Kidney (tissue), 14 donors: Measurements from ENCODE around the gene TJP1. TPM values are rescaled to one million over a fixed set of nuclear protein-coding genes. Genes with fewer than 3 reads are reported as not detected.

ENCODE experiments used
- DNase-seq, 5 donors: peaks; one replicate each; pipeline ENCODE4 v3.0.0-alpha.2; 2013 to 2020
- FAIRE-seq: peaks from 2 replicates; lab custom pipeline; 2012; peaks lifted over from hg19 to GRCh38; lab: Jason Lieb, UNC
- H3K27ac ChIP-seq, 2 donors: one replicate each; pipeline ENCODE4 v1.7.0; 2013; ENCODE audit warnings: low read depth in 2 of 2, low read length in 2 of 2, inconsistent platforms in 1 of 2
- H3K27me3 ChIP-seq: one replicate; pipeline ENCODE4 v1.7.1; 2013; ENCODE audit warnings: low read length, inconsistent platforms; ENCODE audit not compliant: control insufficient read depth, insufficient read depth
- H3K36me3 ChIP-seq, 3 donors: one replicate each; pipeline versions ENCODE4 v1.7.0 to v1.7.1; 2013; ENCODE audit warnings: low read length in 3 of 3, control low read depth in 1 of 3, inconsistent platforms in 1 of 3; ENCODE audit not compliant: insufficient read depth in 3 of 3, control insufficient read depth in 2 of 3
- H3K4me1 ChIP-seq, 3 donors: one replicate each; pipeline versions ENCODE4 v1.7.0 to v1.7.1; 2013; ENCODE audit warnings: low read length in 3 of 3, inconsistent platforms in 1 of 3, low read depth in 1 of 3; ENCODE audit not compliant: control insufficient read depth in 2 of 3, insufficient read depth in 2 of 3
- H3K4me3 ChIP-seq, 3 donors: one replicate each; pipeline versions ENCODE4 v1.7.0 to v1.8.1; 2013; ENCODE audit warnings: low read length in 3 of 3, control low read depth in 1 of 3, inconsistent platforms in 1 of 3
- H3K9ac ChIP-seq, 3 donors: one replicate each; pipeline versions ENCODE4 v1.7.0 to v1.7.1; 2013; ENCODE audit warnings: low read length in 3 of 3, control low read depth in 1 of 3, inconsistent platforms in 1 of 3
- H3K9me3 ChIP-seq, 3 donors: one replicate each; pipeline versions ENCODE4 v1.7.0 to v1.7.1; 2013; ENCODE audit warnings: low read length in 3 of 3, control low read depth in 1 of 3, inconsistent platforms in 1 of 3; ENCODE audit not compliant: control insufficient read depth in 2 of 3, insufficient read depth in 1 of 3
- intact Hi-C: fragments of 100-400 bp; cut with DNase I; formaldehyde crosslinking; loops from one replicate; pipeline ENCODE4 v1.11.1; 2022
- polyA plus RNA-seq: library from polyadenylated mRNA; stranded (reverse); fragments of 350-450 nt; fragmentation: Illumina TruSeq; extraction: RNeasy Lipid Tissue Mini Kit (QIAGEN cat#74804); gene quantifications from one replicate; pipeline ENCODE4 v1.2.3, GENCODE V29; 2014; ENCODE audit warnings: low read depth, low replicate concordance; ENCODE audit not compliant: insufficient read depth
- total RNA-seq: library from RNA; stranded (reverse); fragmentation: NEBNext Ultra II Directional; extraction: Animal tissue kit (Norgen Biotek cat#: 25700); gene quantifications from one replicate; pipeline ENCODE4 v1.2.1, GENCODE V29; 2021
- TF ChIP-seq, protein P1 (sequence below): IDR thresholded peaks from 3 replicates; pipeline ENCODE4 v1.5.1; 2012; ENCODE audit warnings: mild to moderate bottlenecking, moderate library complexity, borderline replicate concordance; ENCODE audit not compliant: insufficient read depth; ENCODE audit errors: extremely low read depth
- donor health status: control.
- donor health status: control.
- donor health status: control.
- donor health status: control.
- donor health status: control.
- donor health status: DM: yes; HTN: yes; CAD: no.
- donor health status: Normal renal cell carcinoma (clear cell type).

TJP1 gene
- total and polyA plus RNA-seq, 2 donors from 2014 or later, result 17.7 to 121 TPM

DNA sequence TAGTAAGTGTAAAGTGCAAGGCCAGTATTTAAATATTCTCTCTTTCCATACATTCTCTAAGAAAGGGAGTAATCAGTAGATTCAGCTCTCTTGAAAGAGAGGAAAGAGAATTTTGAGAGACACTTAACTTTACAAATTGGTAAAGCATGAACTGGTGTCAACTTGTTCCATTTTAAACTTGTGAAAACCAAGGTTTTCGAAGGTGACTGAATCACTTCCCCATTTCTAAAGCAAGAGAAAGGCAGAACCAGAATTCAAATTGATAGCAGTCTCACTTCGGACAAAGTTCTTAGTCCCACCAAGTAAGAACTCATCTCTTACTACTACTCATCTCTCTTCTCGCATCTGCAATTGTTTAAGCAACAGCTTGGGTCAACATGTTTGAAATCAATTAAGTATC lies 22.4 kb downstream of the TJP1 start:
- Histone ChIP-seq H3K27ac (no peak overlapping the region), H3K27me3 (no peaks in the 10 kb centered on the region), H3K9ac (no peak overlapping the region), H3K36me3 (peaks cover 0 to 3% (median 0%) of the 10 kb centered on the region in 3 donors), H3K4me3 (no peak overlapping the region), H3K4me1 (peaks cover 0 to 5% (median 3%) of the 10 kb centered on the region in 3 donors), H3K9me3 (no peaks in the 10 kb centered on the region)
- FAIRE-seq (no peak), DNase-seq (no peak)
- TF ChIP-seq, protein P1, sequence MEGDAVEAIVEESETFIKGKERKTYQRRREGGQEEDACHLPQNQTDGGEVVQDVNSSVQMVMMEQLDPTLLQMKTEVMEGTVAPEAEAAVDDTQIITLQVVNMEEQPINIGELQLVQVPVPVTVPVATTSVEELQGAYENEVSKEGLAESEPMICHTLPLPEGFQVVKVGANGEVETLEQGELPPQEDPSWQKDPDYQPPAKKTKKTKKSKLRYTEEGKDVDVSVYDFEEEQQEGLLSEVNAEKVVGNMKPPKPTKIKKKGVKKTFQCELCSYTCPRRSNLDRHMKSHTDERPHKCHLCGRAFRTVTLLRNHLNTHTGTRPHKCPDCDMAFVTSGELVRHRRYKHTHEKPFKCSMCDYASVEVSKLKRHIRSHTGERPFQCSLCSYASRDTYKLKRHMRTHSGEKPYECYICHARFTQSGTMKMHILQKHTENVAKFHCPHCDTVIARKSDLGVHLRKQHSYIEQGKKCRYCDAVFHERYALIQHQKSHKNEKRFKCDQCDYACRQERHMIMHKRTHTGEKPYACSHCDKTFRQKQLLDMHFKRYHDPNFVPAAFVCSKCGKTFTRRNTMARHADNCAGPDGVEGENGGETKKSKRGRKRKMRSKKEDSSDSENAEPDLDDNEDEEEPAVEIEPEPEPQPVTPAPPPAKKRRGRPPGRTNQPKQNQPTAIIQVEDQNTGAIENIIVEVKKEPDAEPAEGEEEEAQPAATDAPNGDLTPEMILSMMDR, result no peak
- intact Hi-C loops, result no loop called here

DNA sequence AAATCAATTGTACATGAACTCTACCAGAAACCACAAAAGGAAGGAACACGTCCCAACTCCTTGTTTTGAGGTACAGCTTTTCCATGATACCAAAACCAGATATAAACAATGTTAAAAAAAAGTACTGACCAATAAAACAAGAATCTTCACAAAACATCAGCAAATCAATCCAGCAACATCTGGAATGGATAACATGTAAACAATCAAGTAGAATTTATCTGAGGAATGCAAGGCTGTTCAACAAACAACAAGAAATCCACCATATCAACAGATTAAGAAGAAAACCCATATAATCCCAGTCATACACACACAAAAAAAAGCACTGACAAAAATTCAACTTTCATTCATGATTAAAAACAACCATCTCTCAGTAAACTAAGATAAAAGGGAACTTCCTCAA lies 26.7 kb downstream of the TJP1 start:
- no peak for FAIRE-seq
- H3K27me3 ChIP-seq, result no peaks in the 10 kb centered on the region
- H3K4me1 ChIP-seq, result peaks cover 0 to 3% (median 0%) of the 10 kb centered on the region in 3 donors
- no peak overlapping the region for H3K4me3 ChIP-seq
- H3K9ac ChIP-seq, result no peak overlapping the region
- TF ChIP-seq, protein P1, result no peak
- intact Hi-C loops, result no loop called here
- H3K9me3 ChIP-seq, result no peaks in the 10 kb centered on the region
- H3K27ac ChIP-seq, result no peak overlapping the region
- peaks cover 0 to 4% (median 4%) of the 10 kb centered on the region in 3 donors for H3K36me3 ChIP-seq
- DNase-seq, result no peak

- intact Hi-C loops, result no loop called here
- Histone ChIP-seq H3K4me3 (no peak overlapping the region), H3K27me3 (no peaks in the 10 kb centered on the region), H3K9me3 (no peaks in the 10 kb centered on the region), H3K27ac (no peak overlapping the region), H3K4me1 (no peaks in the 10 kb centered on the region), H3K36me3 (peaks cover 0 to 4% (median 4%) of the 10 kb centered on the region in 3 donors), H3K9ac (no peak overlapping the region)
- FAIRE-seq (no peak), DNase-seq (no peak)
- TF ChIP-seq, protein P1, result no peak
These were observed 29.7 kb downstream of the TJP1 start for GRCh38 chr15:29792426-29793159.
